Fibroblast of skin of right quadriceps (primary cell): ENCODE data around the gene UGT2B28.
"Not testable (repeated sequence)": the region's sequence is repeated elsewhere in the genome, so short reads cannot be mapped to it uniquely, and the experiment has no call there.

Experiments
- DNase-seq: peaks from one replicate; pipeline ENCODE4 v3.0.0-alpha.2; 2013

The UGT2B28 gene

DNA sequence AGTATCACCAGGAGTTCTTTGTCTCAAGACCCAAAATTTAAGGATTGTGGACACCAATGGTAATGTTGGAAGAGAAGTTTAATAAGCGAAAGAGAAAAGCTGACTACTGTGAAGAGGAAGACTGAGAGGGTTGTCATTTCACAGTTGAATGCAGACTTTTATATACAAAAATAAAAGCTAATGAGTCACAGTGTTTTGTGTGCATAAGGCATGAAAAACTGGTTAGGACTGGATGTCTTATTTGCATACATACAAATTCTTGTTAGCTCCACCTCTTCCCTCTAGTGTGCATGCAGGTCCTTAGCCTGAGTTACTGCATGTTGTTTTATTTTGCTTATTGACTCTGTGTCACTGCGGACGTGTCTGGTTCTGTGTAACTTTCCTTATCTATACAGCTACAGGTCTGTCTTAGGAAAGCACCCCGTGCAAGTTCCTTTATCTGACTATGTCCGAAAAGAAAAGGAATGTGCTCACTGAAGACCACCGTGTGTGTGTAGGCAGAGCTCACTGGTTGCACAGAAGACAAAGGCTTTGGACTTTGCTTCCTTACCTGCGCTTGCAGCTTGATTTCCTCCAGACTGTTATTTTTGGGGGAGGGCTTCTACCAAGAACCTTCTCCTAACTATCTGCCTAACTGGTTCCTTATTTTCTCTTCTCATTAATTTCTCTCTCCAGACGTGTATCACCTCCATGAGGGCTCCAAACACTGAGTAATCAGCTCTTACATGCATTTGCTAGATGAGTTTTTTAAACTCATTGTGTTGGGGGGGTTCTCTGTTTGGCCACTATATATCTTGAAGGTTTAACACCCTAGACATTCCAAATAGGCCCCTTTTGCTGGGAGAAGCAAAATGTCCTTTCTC is 63.5 kb downstream of the UGT2B28 start:
- DNase-seq: not testable (repeated sequence)
